Measurements from ENCODE around the gene TMEM184A. TPM values are rescaled to one million over a fixed set of nuclear protein-coding genes. Genes with fewer than 3 reads are reported as not detected.
A peak's percentile ranks its signal among the peaks of the same experiment; 100 is the strongest.

TMEM184A gene
- total and polyA plus RNA-seq, 2 of the 13 experiments (the other 11 are each of a cell fraction or from before 2014, with no cell fraction given), result 9.5 to 20.4 TPM

DNA sequence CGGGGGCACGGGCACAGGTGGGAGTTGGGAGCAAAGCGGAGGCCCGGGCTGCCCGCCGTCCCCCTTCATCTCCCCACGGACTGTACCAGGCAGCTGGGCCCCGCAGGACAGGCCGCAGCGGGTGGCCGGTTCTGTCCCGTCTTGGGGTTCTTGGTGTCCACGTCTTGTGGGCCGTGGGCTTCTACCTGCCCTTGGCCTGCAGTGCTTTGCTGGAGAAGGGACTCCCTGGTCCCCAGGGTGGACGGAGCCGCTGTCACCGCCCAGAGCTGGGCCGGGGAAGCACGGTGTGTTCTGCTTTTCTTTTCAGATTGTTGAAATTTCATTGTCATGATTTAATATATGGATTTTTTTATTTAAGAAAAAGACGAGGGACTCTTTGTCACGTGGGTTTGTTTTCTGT lies 13.7 kb downstream of the TMEM184A start (continued):
- TF ChIP-seq ZHX2 (IDR thresholded peaks at IDR 0.05; ENCODE audit: low read depth) (no peak), ZHX2 (CRISPR knock-in tag; IDR thresholded peaks at IDR 0.05; ENCODE audit: borderline replicate concordance) (no peak), HOXA5 (CRISPR knock-in tag; IDR thresholded peaks at IDR 0.05) (no peak), TARDBP (CRISPR knock-in tag; IDR thresholded peaks at IDR 0.05) (no peak), FIP1L1 (IDR thresholded peaks at IDR 0.05; ENCODE audit: borderline replicate concordance, insufficient read depth, low read depth, low read length) (peak; percentile 94; the same call in 1 of the 2 replicates), POLR2G (IDR thresholded peaks at IDR 0.05; ENCODE audit: low read depth, low read length) (peak; percentile 37; the same call in 1 of the 2 replicates), ZFP36L1 (CRISPR knock-in tag; IDR thresholded peaks at IDR 0.05) (no peak), DPF2 (CRISPR knock-in tag; IDR thresholded peaks at IDR 0.05; ENCODE audit: borderline replicate concordance, low read depth) (no peak), POLR2A (IDR thresholded peaks at IDR 0.05; ENCODE audit: insufficient read depth in 1 of 2, low read depth in 2 of 2, low read length in 2 of 2) (peak in 1 of 2 experiments; percentile 24; a peak in 1 of 4 replicates), RBFOX2 (IDR thresholded peaks at IDR 0.05; ENCODE audit: low read depth, low read length) (peak; percentile 5; the same call in 1 of the 2 replicates), MEF2D (CRISPR knock-in tag; IDR thresholded peaks at IDR 0.05) (no peak), NFYB (CRISPR knock-in tag; IDR thresholded peaks at IDR 0.05) (no peak), USF2 (IDR thresholded peaks at IDR 0.05; ENCODE audit: low read depth, low read length) (no peak), USF2 (CRISPR knock-in tag; IDR thresholded peaks at IDR 0.05; ENCODE audit: borderline replicate concordance) (no peak), ZNF652 (CRISPR knock-in tag; IDR thresholded peaks at IDR 0.05; ENCODE audit: borderline replicate concordance, low read depth) (no peak), ZNF780A (CRISPR knock-in tag; IDR thresholded peaks at IDR 0.05) (no peak), SRF (IDR thresholded peaks at IDR 0.05; ENCODE audit: low read depth, low read length) (no peak), PLRG1 (conservative IDR thresholded peaks at IDR 0.05) (no peak), ZNF660 (CRISPR knock-in tag; IDR thresholded peaks at IDR 0.05; ENCODE audit: borderline replicate concordance, low read depth) (no peak), ZNF253 (CRISPR knock-in tag; IDR thresholded peaks at IDR 0.05; ENCODE audit: borderline replicate concordance) (no peak), ZNF292 (CRISPR knock-in tag; IDR thresholded peaks at IDR 0.05; ENCODE audit: borderline replicate concordance, low read depth) (no peak)
- TF ChIP-seq, protein P1, sequence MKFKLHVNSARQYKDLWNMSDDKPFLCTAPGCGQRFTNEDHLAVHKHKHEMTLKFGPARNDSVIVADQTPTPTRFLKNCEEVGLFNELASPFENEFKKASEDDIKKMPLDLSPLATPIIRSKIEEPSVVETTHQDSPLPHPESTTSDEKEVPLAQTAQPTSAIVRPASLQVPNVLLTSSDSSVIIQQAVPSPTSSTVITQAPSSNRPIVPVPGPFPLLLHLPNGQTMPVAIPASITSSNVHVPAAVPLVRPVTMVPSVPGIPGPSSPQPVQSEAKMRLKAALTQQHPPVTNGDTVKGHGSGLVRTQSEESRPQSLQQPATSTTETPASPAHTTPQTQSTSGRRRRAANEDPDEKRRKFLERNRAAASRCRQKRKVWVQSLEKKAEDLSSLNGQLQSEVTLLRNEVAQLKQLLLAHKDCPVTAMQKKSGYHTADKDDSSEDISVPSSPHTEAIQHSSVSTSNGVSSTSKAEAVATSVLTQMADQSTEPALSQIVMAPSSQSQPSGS (CRISPR knock-in tag; IDR thresholded peaks at IDR 0.05), result no peak
- TF ChIP-seq, protein P2, sequence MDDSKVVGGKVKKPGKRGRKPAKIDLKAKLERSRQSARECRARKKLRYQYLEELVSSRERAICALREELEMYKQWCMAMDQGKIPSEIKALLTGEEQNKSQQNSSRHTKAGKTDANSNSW (CRISPR knock-in tag; IDR thresholded peaks at IDR 0.05; ENCODE audit: borderline replicate concordance), result no peak

All from HepG2 (cell line).